Tongue (tissue), 2 donors: ENCODE measurements around the gene HOXD12. TPM values are rescaled to one million over a fixed set of nuclear protein-coding genes. Genes with fewer than 3 reads are reported as not detected.
A peak's percentile ranks its signal among the peaks of the same experiment; 100 is the strongest.

Experiments
- DNase-seq: peaks from one replicate; pipeline ENCODE4 v3.0.0-alpha.2; 2015
- total RNA-seq: library from RNA; depleted of rRNA; stranded (reverse); fragments of >200 nt; gene quantifications from one replicate; pipeline ENCODE4 v1.2.3, GENCODE V29; 2014

Gene HOXD12
- total RNA-seq, 1 donor from 2014 or later = not detected

DNA sequence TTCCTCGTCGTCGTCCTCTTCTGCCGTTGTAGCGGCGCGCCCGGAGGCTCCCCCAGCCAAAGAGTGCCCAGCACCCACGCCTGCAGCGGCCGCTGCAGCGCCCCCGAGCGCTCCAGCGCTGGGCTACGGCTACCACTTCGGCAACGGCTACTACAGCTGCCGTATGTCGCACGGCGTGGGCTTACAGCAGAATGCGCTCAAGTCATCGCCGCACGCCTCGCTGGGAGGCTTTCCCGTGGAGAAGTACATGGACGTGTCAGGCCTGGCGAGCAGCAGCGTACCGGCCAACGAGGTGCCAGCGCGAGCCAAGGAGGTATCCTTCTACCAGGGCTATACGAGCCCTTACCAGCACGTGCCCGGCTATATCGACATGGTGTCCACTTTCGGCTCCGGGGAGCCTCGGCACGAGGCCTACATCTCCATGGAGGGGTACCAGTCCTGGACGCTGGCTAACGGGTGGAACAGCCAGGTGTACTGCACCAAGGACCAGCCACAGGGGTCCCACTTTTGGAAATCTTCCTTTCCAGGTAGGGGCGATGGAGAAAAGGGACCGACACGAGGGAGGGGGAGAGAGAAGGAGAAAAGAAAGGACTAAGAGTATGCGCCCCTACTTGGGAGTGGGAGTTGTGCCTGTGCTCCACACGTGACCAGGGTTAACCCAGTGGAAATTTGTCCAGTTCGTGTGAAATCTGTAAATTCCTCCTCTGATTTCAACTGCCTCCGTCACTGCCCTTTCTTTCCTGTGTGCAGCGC, 6.3 kb upstream of the HOXD12 start:
- no peak for DNase-seq

DNA sequence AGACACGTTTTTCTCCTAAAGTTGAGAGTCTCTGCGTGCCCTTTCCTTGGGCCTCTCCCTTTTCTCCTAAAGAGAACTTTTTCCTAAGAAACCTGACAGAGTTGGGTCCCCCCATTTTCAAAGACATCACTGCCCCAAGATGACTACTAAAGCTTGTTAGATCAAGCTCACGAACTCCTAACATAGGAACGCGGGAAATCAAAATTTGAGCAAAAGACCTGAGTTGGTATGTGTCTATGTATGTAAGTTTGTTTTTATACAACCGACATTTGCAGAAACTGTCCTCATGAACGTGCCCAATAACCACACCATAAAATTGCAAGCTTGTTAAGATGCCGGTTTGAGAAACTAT, 5.7 kb upstream of the HOXD12 start:
- DNase-seq = no peak

DNA sequence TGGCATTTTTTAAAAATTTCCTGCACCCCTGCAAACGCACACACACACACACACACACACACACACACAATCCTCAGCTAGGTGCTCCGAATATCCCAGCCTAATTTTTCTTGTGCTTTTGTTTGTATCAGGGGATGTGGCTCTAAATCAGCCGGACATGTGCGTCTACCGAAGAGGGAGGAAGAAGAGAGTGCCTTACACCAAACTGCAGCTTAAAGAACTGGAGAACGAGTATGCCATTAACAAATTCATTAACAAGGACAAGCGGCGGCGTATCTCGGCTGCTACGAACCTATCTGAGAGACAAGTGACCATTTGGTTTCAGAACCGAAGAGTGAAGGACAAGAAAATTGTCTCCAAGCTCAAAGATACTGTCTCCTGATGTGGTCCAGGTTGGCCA, 5.2 kb upstream of the HOXD12 start:
- DNase-seq = no peak

DNA sequence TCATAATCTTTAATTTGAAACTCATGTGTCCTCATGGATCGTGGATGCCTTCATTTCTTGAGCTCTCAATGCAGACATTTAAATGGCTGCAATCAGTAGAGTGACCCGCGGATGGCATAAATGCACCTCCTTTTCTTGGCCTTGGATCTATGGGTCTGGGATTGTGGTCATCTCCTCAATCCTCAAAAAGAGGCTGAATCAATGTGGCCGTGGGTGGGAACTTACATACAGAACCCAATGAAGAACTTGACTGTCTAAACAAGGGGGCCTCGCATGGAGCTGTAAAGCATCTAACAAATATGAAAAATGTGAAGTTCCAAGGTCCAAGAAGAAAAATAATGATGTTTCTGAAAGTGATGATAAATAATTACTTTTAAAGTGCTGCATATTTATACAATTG, 4.2 kb upstream of the HOXD12 start:
- DNase-seq = no peak

DNA sequence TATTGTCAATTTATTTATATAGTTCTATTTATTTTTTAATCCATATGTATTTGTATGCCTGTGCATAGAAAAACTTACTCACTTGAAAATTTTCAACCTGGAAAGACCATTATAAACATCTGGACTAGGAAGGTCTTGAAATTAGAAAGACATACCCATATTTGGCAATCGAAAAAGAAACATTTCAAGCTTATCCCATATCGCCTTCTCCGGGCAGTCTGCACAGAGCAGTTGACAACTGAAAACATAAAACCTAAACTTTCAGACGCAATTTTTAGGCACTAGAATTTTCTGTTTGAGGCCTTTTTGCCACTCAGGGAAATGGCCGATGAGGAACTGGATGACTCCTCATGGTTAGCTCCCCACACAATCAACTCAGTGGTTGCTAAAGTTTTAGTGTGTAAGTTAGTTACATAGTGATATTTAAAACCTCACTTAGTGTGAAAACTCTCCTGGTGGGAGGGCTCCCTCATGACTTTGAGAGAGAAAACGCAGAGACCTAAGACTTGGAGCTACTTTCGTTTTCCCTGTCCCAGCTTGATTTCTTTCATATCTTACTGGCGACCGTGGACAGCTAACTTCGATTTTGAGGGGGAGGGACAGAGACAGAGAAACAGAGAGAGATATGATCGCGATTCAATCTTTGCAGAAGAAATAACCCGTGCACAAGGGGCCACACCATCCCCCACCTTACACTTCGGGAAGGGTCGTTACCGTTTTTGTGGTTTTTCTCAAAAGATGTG, 3.2 kb upstream of the HOXD12 start:
- DNase-seq = no peak

DNA sequence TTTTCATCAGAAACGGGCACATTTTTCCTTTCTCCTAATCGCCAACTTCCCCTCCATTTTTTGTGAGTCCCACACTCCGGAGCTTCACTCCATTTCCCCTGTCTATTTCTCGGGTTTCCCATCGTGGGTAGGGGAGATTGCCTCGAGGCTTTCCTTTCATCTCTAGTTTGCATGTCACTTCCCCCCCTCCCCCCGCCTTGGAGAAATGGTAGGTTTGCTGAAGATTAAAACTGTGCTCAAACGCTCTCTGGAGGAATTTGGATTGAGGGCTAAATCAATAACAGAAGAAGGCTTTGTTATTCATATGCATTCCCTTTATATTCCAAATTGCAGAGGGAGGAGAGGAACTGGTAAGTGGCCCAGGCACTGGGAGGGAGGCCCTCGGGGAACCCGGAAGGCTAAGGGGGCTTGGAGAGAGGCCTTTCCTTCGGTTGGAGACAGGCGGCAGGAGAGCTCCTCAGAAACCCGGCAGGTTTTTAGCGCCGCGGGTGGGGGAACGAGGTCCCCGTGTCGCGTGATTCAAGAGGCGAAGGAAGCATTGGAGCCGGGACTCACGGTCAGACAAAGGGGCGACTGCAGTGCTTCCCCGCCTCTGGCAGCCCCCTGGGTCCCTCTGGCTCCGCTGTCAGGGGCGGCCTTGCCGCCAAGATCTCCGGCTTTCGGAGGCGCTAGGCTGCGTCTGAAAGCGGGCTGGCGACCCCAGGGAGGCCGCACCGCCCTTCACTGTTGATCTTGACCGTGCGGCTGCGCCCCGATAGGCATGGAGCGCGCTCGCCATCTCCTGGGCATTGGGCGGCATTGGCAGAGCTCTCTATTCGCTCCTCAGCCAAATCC, 2.4 kb upstream of the HOXD12 start:
- peak; percentile 79 for DNase-seq

DNA sequence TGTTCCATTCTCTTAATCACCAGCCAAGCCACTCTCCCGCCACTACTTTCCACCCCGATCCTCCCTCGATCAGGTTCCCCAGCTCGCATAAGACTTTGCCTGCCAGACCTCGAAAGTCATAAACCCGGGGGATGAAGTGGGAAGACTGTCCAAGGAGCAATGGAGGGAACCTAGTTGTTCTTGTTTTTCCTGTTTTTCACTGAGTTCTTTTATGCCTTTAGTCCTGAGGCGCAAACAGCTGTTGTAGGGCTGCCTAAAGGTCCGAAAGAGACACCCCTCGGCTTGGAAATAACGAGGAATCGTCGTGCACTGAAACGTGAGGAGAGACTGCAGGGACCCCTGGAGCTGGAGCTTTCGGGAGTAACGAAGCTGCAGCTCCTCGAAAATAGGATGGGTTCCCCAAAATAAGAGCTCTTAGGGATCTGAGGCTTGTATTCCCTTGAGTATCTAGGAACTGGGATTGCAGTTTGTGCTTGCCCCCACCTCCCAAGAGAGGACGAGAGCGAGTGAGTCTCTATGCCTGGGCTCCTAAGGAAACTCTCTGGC, 1.7 kb upstream of the HOXD12 start:
- DNase-seq = no peak

DNA sequence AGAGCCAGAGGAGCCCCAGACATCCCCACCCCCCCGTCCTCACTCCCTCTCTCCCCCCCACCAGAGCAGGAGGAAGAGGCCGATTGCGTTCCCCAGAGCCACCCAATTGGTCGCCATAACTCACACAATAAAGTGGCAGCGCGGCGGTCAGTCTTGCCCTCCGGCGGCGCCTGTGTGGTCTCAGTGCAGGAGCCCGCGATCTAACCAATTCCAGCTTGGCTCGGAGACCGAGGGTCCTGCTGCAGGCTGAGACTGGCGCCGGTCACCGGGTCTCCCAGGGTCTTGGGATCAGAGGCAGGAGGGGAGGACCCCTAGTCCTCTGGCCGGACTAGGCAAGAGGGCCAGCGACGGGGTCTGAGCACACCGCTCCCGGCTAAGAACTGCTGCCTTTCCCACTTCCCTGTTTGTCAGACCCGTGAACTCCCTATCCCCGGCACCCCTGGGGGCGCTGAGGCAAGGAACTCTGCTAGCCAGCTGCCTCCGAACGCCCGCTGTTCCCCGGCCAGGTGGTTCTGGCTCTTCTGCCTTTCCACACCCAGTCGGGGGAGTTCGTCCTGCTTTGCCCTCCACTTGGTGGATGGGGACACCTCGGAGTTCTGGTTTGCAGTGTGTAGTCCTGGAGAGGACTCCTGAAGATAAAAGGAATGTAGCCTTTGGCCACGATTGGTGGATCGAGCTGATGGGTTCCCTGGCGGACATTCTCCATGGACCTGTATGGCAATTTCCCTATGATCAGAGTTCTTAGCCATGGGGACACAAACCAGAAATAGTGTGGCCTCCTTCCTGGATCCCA, 1.0 kb upstream of the HOXD12 start:
- DNase-seq = no peak

DNA sequence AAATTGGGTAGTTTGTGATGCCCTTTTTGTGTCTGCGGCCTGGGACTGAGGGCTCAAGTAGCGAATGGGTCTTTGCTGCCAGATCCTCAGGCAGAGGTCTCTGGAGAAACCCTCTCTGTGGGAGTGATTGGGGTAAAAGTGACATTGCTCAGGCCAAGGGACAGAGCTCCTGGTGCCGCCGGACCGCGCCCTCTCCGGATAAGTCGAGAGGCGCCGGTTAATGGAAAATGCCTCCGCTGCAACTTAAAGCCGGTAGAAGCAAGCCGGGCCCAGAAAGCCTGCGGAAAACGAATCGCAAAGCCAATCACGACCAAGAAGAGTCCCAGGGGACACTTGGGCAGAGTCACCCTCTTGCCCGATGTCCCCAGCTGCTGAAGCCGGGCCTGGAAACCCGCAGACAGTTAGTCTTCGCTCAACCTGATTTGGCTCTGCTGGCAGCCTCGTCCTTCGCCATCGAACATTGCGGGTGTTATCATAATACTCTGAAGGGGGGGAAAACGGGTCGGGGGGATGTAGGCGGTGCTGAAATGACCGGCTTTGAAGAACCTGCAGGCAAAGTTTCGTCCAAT, 352 bp upstream of the HOXD12 start:
- no peak for DNase-seq

DNA sequence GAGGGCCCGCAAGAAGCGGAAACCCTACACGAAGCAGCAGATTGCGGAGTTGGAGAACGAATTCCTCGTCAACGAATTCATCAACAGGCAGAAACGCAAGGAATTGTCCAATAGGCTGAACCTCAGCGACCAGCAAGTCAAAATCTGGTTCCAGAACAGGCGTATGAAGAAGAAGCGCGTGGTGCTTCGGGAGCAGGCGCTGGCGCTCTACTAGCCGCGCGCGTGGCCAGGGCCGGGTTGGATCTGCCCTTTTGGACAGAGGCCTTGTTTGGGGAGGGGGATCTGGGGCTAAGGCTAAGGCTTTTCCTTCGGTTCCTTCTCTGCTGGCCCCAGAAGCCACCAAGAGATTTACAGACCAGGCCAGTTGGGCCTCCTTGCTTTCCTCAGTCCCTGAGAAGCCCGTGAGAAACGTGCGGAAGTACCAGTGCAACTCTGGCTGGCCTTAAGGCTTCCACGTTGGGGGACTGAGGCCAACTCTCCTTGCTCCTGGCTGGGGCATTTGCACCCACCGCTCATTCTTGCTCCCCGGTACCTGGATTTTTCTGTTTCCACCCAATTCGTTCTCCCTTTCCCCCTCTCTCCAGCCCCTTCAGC, 1.0 kb downstream of the HOXD12 start:
- DNase-seq = no peak

DNA sequence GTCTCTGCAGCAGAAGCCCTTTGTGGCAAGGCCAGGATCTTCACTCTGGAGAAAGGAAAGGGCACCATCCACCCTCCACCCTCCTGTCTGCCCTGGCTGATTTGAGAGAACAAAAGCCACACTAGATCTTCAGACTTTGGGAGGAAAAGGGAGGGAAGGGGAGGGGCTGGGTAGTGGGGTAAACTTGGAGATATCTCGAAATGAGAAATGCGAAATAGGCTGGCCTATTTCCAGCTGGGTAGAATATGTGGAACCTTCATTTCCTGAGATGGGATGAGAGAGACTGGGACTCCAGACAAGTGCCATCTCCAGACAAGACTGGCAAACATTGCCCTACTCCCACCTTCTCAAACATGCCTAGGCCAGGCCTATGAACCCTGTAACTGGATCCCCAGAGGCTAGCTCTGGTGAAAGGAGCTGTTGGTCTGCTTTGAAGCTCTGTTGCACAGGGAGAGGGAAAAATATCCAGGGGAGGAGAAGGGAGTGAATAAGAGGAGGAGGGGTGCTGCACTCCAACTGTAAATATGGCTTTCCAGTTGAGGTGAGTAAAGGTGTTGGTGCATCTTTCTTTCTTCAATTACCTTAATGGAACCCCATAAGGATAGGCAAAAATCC, 1.7 kb downstream of the HOXD12 start:
- no peak for DNase-seq

DNA sequence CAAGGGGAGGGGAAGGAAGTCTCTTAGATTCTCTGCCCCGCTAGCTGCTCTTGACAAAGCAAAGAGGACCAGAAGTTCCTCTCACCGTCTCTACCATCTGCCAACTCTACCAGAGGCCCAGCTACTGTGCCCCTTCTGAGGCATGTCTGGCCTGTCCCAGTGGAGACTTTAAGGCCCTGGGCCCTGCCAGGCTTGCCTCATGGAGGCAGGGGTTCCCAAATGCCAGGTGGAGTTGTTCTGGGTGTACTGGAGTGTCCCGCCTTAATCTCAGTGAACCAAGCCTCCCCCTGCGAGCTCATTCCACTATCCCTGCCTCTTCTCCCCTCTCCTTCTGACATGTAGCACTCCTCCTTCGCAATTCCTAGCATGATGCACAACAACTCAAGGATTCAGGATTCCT, 2.2 kb downstream of the HOXD12 start:
- no peak for DNase-seq

DNA sequence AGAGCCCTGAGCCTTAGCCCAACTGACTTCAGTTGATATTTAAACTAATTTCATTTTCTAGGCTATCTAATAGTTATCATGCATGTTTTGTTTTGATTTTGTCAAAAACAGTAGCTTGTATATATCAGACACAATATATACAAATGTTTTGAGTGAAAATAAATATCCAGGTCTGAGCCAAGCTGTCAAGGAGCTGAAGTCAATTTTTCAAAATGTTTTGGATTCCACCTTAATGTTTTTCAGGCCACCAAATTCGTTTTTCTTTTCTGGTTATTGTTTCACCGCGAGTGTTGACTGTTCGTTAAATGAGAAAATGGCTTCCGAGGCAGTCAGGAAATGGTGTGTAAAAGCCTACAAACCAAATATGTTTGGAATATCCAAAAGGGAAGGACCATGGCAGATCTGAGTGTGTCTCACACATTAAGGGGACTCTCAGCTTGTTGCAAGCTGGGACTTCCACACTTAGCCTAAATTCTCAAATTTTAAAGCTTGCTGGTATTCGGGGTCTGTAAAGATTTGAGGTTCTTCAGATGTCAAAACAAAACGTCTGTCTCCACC, 2.8 kb downstream of the HOXD12 start:
- no peak for DNase-seq

DNA sequence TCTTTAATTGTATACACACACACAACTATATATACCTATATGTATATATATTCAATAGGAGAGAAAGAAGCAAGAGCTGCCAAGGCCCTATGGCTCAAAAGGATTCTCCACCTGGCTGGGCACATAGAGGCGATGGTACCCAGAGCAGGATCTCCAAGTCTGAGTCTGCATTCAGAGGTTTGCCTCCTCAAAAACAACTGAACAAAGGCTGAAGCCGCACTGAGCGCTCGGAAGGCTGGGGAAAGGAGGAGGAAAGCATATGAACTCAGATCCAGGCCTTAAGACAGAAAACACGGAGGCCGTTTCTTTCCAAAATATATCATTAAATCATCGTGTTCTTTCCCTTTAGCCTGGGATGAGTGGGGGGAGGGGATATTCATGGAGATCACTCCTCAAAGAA, 3.6 kb downstream of the HOXD12 start:
- no peak for DNase-seq

DNA sequence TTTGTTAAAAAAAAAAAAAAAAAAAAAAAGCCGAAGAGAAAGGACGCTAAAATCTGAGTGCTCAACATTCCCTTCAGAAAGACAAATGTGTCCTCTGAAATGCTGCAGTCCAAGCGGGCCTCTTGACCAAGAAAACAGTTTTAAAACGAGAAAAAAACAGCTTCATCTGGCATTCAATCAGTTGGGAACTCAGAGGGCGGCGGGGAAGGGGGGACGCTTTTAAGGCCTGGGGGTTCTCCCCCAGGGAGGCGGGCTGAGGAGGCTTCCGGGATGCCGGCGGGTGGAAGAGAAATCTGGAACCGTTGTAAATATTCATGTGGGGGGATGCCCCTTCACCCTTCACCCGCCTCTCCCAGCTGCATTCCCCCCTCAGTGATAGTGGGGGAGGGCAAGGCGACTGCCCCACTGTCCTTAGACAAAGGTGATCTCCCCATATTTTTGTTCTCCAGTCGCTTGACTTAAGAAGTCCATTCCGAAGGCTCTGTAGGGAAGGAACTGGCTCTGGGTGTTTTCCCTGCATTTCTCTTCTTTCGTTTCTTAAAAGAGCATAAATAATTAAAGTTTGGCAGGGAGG, 4.2 kb downstream of the HOXD12 start:
- DNase-seq = no peak

DNA sequence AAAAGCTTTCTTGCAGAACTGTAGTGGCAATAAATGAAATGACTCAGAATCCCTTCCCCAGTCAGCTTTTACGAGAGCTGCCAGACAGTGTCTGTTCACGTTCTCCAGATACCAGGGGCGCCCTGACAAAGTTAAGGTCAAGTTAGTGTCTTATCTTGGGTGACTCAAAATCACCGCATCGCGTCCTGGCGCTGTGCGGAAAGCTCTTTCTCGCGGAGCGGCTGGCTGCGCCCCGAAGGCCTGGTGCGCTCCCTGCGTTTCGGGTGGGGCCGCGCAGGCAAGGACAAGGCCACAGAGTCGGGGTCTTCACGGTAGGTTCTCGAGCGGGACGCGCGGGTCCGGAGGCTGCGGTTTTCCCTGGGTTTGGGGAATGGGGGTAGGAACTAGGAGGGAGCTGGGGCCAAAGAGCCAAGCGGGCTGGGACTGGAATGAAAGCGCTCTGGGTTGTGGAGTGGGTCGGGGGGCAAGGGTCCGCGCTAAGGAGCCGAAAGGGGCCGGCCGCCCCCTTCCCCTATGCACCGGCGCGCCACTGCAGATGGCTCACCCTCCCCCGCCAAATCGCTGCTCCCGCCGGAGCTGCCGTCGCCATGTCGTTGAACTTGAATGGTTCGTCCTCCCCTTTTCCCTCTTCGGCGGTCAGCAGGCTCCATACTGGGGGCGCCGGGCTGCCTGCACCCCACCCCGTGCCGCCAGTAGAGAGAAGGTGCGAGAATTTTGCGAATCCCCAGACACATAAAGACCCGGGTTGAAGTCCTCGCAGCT, 4.9 kb downstream of the HOXD12 start:
- DNase-seq = no peak

DNA sequence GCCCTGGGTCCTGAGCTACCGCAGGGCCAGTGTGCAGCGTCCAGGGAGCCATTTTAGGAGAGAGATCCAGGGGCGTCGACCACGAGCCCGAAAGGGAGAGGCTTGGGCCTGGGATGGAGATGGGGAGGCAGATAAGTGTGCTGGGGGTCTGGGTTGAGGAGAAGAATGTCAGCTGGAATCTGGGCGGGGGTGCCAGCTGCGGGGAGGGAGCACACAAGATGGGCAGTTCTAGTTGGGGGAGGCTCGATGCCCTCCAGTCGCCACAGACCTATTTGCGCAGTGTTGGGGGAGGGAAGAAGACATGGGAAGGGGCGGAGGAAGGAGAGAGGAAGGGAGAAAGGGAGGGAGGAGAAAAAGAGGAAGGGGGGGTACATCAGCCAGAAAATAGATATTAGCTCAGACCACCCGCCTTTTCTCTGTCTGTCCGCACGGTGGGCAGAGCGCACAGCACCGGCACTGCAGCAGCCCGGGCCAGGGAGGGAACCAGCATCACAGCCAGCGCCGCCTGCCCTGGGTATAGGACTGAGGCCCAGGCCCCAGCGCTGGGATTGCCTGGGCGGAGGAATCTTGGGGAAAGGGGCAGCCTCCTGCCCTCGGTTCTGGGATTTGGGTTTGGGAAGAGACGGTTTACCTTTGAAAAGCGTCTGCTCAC, 5.6 kb downstream of the HOXD12 start:
- no peak for DNase-seq

DNA sequence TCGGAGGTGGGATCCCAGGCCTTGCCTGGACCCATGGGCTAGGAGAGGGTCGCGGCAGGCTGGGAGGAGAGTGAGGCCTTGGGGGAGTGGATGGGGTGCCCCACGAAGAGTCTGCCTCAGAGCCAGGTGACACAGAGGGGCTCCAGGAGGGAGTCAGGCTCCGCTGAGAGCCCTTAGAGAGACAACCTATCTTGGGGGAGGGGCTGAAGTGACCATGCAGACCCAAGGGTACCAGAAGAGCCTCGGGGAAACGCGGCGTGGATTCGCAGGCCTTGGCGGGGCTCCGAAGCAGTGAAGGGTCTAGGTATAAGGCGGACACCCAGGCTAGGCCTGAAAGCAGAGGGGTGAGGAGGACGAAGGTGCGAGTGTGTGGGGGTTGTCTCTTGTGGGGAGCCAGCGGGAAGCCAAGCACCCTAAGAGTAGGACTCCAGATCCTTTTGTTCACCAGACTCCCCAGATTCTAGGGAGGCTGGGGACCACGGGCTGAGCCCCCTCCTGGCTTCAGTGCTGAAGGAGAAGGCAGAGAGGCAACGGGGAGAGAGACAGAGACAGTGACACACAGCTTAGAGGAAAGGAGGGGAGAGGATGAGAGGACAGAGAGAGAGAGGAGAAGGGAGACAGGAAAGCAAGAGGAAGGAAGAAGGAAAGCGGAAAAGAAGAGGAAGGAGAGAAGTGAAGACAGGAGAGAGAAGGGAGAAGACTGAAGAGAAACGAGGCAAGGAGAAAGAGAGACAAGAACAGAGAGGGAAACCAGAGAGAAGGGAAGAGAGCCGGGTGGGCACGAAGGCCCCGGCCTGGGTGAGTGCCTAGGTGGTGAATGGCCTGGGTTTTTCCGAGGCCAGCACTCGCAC, 6.4 kb downstream of the HOXD12 start:
- no peak for DNase-seq
